ENCODE measurements around the gene MPRIP.
"Not testable (repeated sequence)": the region's sequence is repeated elsewhere in the genome, so short reads cannot be mapped to it uniquely, and the experiment has no call there.

The MPRIP gene

DNA sequence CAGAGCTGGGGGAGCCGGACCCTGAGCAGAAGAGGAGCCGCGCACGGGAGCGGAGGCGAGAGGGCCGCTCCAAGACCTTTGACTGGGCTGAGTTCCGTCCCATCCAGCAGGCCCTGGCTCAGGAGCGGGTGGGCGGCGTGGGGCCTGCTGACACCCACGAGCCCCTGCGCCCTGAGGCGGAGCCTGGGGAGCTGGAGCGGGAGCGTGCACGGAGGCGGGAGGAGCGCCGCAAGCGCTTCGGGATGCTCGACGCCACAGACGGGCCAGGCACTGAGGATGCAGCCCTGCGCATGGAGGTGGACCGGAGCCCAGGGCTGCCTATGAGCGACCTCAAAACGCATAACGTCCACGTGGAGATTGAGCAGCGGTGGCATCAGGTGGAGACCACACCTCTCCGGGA lies 116.2 kb downstream of the MPRIP start:
- intact Hi-C loops (cut with DNase I); DNase-seq: not testable (repeated sequence)

- peak in 13 of 42 donors; percentile 28 to 72 (median 51) for DNase-seq
These were observed 117.3 kb downstream of the MPRIP start for GRCh38 chr17:17159571-17159970.

DNA sequence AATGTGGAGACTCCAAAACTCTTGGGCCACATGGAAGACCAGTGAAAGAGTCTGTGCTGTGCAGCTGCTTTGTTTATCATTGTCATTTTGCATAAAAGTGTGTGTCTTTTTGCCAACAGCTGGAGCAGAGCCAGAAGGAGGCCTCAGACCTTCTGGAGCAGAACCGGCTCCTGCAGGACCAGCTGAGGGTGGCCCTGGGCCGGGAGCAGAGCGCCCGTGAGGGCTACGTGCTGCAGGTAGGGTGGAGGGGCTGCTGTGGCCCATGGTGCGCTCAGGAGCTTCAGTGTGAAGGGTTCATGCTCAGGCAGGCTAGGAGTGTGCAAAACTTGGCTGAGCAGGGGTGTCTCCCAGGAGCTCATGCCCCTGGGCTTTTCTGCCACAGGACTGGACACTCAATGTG lies 118.9 kb downstream of the MPRIP start:
- intact Hi-C loops (cut with DNase I), result no loop called here

More at GRCh38 chr17:17159571-17159970, 117.3 kb downstream of the MPRIP start:
- intact Hi-C loops (cut with DNase I), result no loop called here

GRCh38 chr17:17161759-17162158 lies 119.5 kb downstream of the MPRIP start:
- intact Hi-C loops (cut with DNase I), result no loop called here
- no peak for DNase-seq

More for the DNA sequence above, 118.9 kb downstream of the MPRIP start:
- DNase-seq, result no peak

- intact Hi-C loops (cut with DNase I), result no loop called here
- no peak for DNase-seq
These were observed 121.9 kb downstream of the MPRIP start for GRCh38 chr17:17164156-17164555.

DNA sequence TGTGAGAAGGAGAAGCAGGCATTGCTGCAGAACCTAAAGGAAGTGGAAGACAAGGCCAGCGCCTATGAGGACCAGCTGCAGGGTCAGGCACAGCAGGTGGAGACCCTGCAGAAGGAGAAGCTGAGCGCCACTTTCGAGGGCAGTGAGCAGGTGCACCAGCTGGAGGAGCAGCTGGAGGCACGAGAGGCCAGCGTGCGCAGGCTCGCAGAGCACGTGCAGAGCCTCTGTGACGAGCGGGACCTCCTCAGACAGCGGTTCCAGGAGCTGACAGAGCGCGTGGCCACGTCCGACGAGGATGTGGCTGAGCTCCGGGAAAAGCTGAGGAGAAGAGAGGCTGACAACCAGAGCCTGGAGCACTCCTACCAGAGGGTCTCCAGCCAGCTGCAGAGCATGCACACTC lies 122.4 kb downstream of the MPRIP start:
- intact Hi-C loops (cut with DNase I), result no loop called here
- no peak for DNase-seq

GRCh38 chr17:17165666-17166308 lies 123.5 kb downstream of the MPRIP start:
- intact Hi-C loops (cut with DNase I), result no loop called here
- no peak for DNase-seq

- no peak for DNase-seq
- intact Hi-C loops (cut with DNase I), result no loop called here
These were observed 124.2 kb downstream of the MPRIP start for GRCh38 chr17:17166446-17166845.

- intact Hi-C loops (cut with DNase I), result no loop called here
- no peak for DNase-seq
These were observed 125.1 kb downstream of the MPRIP start for GRCh38 chr17:17167356-17167755.

DNA sequence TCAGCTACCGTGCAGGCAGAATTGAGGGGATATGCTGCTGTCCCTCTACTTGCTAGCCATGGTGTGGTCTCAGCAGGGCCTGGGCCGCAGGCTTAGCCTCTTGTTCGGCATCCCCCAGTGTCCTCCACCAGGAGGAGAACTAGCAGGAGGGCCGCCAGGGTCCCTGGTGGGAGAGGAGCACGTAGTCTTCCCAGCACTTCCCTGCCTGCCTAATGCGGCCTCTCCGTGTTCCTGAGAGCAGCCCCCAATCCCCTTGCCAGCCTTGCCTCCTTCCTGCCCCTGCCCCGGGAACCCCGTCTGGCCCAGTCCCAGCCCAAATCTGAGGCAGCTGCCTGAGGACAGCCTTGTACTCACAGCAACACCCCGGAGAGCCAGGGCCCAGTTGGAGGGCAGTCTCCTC lies 125.7 kb downstream of the MPRIP start:
- intact Hi-C loops (cut with DNase I), result no loop called here
- DNase-seq, result no peak

DNA sequence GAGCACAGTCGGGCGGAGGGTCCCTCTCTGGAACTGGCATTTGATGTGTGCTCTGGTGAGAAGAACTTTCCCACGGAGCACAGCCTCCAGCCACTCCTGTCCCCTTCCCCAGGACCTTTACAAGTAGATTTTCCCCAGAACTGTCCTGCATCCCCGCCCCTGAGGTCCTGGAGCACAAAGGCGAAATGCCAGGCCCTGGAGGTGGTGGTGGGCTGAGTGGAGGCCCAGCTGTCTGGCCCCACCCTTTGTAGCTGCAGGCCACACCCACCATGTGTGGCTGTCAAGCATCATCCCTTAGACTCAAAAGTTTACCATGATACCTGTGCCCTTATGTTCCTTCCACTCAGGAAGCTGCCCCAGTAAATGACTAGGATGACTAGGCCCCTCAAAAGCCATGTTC lies 126.1 kb downstream of the MPRIP start:
- no peak for DNase-seq
- intact Hi-C loops (cut with DNase I), result no loop called here

- DNase-seq, result no peak
- intact Hi-C loops (cut with DNase I), result no loop called here
These were observed 127.1 kb downstream of the MPRIP start for GRCh38 chr17:17169396-17169795.

- intact Hi-C loops (cut with DNase I), result no loop called here
- peak in 14 of 42 donors; percentile 34 to 67 (median 50) for DNase-seq
These were observed 128.2 kb downstream of the MPRIP start for GRCh38 chr17:17170346-17170985.

- DNase-seq, result no peak
These were observed 128.9 kb downstream of the MPRIP start for GRCh38 chr17:17171186-17171585.

DNA sequence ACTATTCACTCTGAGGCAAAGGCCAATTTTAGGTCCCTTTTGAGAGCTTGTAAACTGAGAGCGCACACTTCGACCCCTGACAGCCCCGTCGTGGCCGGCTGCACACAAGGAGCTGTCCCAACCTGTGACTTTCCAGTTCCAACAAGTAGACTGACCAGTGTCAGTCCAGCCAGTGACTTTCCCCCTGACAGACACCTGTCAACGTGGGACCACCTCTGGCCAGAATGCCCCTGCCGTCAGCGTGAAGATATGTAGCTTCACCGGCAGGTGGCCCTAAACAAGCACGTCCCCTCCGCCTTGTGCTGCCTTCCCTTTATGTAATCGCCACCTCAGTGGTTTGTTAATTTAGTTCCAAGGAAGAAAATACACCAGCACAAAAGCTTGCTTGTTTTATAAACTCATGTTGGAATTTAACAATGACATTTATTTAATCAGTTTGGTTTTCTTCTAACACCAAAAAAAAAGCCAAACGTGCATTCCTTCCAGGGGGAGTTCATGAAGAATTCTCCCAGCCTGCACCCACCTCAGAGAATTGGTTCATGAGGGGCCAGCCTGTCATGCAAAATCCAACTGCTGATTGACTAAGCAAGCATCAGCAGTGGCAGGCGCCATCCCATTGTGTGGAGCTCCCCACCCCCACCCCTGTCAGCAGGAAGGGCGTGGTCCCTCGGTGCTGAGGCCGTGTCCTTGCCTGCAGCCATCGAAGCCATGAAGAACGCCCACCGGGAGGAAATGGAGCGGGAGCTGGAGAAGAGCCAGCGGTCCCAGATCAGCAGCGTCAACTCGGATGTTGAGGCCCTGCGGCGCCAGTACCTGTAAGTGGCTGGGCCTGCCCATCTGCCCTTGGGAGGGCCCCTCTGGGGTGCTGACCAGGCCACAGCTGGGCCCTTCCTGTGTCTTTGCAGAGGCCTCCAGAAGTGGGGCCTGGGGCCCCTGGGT lies 130.0 kb downstream of the MPRIP start:
- intact Hi-C loops (cut with DNase I), result no loop called here
- DNase-seq, result peak in 1 of 42 donors; percentile 15

More at GRCh38 chr17:17171186-17171585, 128.9 kb downstream of the MPRIP start:
- intact Hi-C loops (cut with DNase I), result no loop called here

DNA sequence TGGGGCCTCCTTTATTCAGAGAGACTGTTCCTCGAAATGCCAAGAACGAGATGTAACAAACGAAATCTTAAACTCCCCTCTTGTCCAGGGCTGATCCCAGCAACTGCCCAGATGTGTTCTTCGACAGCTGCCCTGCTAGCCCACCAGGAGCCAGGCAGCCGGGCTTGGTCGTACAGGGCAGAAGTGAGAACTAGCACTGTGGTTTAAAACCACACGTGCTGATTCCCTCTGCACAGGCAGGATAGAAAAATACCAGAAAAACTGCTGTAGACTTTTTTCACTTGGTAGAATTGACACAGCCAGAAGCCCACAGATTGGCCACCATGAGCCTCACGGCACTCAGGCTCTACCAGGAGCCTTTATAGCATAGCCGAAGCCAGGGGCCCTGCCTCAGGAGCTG lies 130.7 kb downstream of the MPRIP start:
- intact Hi-C loops (cut with DNase I), result no loop called here
- DNase-seq, result no peak

DNA sequence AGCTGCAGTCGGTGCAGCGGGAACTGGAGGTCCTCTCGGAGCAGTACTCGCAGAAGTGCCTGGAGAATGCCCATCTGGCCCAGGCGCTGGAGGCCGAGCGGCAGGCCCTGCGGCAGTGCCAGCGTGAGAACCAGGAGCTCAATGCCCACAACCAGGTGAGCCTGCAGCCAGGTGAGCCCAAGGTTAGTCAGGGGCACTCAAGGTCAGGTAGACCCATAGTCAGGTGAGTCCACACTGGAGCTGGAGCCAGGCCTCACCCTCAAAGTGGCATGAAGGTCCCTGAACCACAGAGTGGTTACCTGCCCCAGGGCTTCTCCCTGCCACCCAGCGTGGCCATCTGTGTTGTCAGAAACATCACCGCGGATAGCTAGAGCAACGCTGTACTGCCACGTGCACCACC lies 131.7 kb downstream of the MPRIP start:
- no peak for DNase-seq
- intact Hi-C loops (cut with DNase I), result no loop called here

- intact Hi-C loops (cut with DNase I), result no loop called here
- DNase-seq, result no peak
These were observed 133.1 kb downstream of the MPRIP start for GRCh38 chr17:17175340-17175739.

DNA sequence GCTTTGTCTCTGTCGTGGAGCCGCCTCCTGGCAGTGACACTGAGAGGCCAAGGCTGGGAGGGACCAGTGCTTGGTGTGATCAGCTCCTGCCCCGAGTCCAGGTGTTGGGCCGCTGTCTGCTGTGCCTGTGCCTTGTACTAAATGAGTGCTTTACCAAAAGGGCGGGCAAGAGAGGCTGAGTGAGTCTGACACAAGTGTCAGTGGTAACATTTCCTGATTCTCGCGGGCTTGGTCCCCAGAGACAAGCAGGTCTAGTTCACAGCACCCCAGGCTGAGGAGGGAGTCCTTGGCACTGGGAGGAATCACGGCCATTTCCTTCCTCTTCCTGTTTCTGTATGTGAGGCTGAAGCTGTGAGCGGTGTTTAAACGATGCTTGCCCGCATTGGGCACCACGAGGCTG lies 133.7 kb downstream of the MPRIP start:
- intact Hi-C loops (cut with DNase I), result no loop called here
- no peak for DNase-seq

DNA sequence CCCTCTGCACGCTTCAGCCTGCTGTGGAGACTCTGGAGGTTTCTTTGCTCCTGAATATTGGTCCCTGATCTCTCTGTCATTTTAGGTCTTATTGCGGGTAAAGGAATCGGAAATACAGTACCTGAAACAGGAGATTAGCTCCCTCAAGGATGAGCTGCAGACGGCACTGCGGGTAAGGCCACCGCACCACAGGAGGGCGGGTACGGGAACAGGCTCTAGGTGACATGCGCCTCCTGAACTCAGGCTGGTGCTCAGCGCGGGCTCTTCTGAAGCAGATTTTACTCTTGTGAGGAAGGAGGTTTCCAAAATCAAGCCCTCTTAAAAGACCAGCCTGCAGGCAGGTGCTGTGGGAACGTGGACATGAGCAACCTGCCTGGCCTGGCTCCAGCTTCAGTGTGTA lies 134.1 kb downstream of the MPRIP start:
- intact Hi-C loops (cut with DNase I), result no loop called here
- no peak for DNase-seq
